Ectodermal cell (in vitro differentiated cells): ENCODE data around the gene NLRC5. TPM values are rescaled to one million over a fixed set of nuclear protein-coding genes. Genes with fewer than 3 reads are reported as not detected.

Source experiments
- H3K27ac ChIP-seq: 2 replicates; pipeline ENCODE4 v1.7.0; 2013; ENCODE audit warnings: mild to moderate bottlenecking, low read depth, low read length; ENCODE audit not compliant: insufficient read depth, poor library complexity, severe bottlenecking
- H3K27me3 ChIP-seq: 2 replicates; pipeline ENCODE4 v1.7.0; 2013; ENCODE audit warnings: mild to moderate bottlenecking, low read length; ENCODE audit not compliant: insufficient read depth, control insufficient read depth, poor library complexity, severe bottlenecking
- H3K36me3 ChIP-seq: one replicate; pipeline ENCODE4 v1.7.0; 2013; ENCODE audit warnings: low read length; ENCODE audit not compliant: control insufficient read depth, insufficient read depth
- H3K4me1 ChIP-seq: one replicate; pipeline ENCODE4 v1.7.0; 2013; ENCODE audit warnings: low read length; ENCODE audit not compliant: control insufficient read depth, insufficient read depth
- H3K4me3 ChIP-seq: 2 replicates; pipeline ENCODE4 v1.7.0; 2013; ENCODE audit warnings: low read depth, low read length, control low read depth; ENCODE audit not compliant: insufficient read depth
- H3K9me3 ChIP-seq: 2 replicates; pipeline ENCODE4 v1.7.0; 2013; ENCODE audit warnings: mild to moderate bottlenecking, low read length, moderate library complexity; ENCODE audit not compliant: control insufficient read depth
- WGBS, 2 experiments: methylation state at CpG; one replicate each; pipeline ENCODE4 v1.1.7; 2013; ENCODE audit warnings: missing lambda C conversion rate in 2 of 2; 5-methylcytosine and 5-hydroxymethylcytosine counted together
- polyA plus RNA-seq, 4 experiments: library from polyadenylated mRNA; stranded (reverse); fragments of 50-300 nt; gene quantifications; one replicate each; pipeline ENCODE4 v1.2.3, GENCODE V29; 2013

The NLRC5 gene, protein sequence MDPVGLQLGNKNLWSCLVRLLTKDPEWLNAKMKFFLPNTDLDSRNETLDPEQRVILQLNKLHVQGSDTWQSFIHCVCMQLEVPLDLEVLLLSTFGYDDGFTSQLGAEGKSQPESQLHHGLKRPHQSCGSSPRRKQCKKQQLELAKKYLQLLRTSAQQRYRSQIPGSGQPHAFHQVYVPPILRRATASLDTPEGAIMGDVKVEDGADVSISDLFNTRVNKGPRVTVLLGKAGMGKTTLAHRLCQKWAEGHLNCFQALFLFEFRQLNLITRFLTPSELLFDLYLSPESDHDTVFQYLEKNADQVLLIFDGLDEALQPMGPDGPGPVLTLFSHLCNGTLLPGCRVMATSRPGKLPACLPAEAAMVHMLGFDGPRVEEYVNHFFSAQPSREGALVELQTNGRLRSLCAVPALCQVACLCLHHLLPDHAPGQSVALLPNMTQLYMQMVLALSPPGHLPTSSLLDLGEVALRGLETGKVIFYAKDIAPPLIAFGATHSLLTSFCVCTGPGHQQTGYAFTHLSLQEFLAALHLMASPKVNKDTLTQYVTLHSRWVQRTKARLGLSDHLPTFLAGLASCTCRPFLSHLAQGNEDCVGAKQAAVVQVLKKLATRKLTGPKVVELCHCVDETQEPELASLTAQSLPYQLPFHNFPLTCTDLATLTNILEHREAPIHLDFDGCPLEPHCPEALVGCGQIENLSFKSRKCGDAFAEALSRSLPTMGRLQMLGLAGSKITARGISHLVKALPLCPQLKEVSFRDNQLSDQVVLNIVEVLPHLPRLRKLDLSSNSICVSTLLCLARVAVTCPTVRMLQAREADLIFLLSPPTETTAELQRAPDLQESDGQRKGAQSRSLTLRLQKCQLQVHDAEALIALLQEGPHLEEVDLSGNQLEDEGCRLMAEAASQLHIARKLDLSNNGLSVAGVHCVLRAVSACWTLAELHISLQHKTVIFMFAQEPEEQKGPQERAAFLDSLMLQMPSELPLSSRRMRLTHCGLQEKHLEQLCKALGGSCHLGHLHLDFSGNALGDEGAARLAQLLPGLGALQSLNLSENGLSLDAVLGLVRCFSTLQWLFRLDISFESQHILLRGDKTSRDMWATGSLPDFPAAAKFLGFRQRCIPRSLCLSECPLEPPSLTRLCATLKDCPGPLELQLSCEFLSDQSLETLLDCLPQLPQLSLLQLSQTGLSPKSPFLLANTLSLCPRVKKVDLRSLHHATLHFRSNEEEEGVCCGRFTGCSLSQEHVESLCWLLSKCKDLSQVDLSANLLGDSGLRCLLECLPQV (N-terminal part only)
- 1.2 TPM for polyA plus RNA-seq (2013, experiment 1 of 4)
- polyA plus RNA-seq (2013, experiment 2 of 4), result 0.21 TPM
- polyA plus RNA-seq (2013, experiment 3 of 4), result 0.11 TPM
- 0.24 TPM for polyA plus RNA-seq (2013, experiment 4 of 4)

DNA sequence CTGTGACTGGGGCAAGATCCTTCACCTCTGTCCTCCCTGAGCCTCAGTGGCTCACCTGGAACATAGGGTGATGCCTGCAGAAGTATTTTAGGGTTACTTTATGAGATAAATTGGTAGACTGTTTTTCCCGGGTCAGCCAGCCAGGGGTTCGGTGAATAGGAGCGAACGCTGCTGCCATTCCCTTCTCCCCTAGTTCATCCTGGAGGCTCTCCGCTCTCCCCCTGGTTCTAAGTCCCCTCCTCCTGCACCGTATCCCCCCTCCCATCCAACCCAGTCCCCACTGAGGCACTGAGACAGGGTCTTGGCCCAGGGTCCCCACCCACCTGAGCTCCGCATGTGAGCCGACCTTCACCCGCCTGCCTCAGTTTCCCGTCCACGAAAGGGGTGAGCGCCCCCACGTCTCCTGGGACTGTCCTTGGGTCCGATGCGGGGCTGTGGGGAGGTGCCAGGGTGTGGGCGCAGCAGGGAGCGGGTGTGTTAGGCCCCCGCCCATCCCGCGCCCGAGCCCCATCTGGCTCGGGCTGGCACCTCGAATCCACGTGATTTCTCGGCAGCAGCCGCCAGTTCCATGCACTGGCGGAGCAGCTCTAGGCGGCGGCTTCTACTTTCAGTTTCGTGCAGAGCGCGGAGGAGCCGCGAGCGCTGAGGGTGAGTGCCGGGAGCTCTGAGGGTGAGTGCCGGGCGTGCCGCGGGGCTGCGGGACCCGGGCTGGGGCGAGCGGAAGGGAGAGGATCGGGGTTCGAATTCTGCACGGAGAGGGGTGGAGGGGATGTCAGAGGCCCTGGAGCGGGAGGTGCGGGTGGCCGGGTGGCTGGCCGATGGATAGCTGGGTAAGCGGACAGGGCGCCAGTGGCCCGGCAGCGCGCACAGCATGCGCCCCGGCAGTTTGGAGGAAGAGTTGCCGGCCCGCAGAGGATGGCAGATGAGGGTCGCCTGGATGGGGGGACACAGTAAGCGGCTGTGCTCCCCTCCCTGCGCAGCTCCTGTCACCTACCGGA is at the start of gene NLRC5:
Gene NLRC5 (plus strand): TSS at position 610 of the 998 bp plus-strand sequence. CDS start 31,156 bp downstream, outside the sequence.
- 7 to 8% methylated on average over 64 of the region's 64 CpGs for WGBS, 2 experiments
- peak within 1 kb of the TSS; percentile 38 for H3K4me3 ChIP-seq
- no peaks in the 10 kb centered on the region for H3K4me1 ChIP-seq
- no peaks in the 10 kb centered on the region for H3K9me3 ChIP-seq
- H3K27me3 ChIP-seq, result peaks cover 40% of the 10 kb centered on the region
- no peaks in the 10 kb centered on the region for H3K36me3 ChIP-seq
- no peak within 1 kb of the TSS for H3K27ac ChIP-seq

DNA sequence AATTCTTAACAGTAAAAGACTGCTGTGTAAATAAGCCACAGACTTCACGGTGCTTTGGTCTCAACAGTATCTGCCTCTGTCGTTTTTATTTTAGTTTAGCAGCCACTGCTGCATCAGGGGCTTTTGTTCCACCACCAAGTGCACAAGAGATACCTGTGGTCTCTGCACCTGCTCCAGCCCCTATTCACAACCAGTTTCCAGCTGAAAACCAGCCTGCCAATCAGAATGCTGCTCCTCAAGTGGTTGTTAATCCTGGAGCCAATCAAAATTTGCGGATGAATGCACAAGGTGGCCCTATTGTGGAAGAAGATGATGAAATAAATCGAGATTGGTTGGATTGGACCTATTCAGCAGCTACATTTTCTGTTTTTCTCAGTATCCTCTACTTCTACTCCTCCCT is 49.6 kb upstream of the NLRC5 start:
- Histone ChIP-seq H3K4me1 (no peaks in the 10 kb centered on the region), H3K9me3 (no peaks in the 10 kb centered on the region), H3K27me3 (no peaks in the 10 kb centered on the region), H3K27ac (no peak overlapping the region), H3K4me3 (no peak overlapping the region), H3K36me3 (peaks cover 25% of the 10 kb centered on the region)
- WGBS, 2 experiments, result 93 to 96% methylated on average over 4 of the region's 4 CpGs

DNA sequence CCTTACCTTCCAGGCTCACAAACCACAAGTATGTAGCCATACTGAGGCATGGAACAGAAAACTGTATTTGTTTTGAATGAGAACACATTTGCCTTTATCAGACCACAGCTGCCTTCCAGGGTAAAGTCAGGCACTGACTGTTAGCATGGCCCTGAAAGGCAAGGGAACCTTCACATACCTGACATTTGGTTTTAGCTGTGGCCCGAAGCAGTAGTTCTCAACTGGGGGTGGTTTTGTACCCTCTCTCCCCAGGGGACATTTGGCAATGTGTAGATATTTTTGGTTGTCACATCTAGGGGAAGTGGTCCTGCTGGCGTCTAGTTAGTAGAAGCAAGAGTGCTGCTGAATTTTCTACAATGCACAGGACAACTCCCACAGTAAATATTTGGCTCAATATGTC is 48.3 kb upstream of the NLRC5 start:
- no peaks in the 10 kb centered on the region for H3K4me1 ChIP-seq
- H3K27me3 ChIP-seq, result no peaks in the 10 kb centered on the region
- H3K27ac ChIP-seq, result no peak overlapping the region
- no peaks in the 10 kb centered on the region for H3K9me3 ChIP-seq
- WGBS, 2 experiments, result 96 to 100% methylated on average over 2 of the region's 2 CpGs
- peaks cover 25% of the 10 kb centered on the region for H3K36me3 ChIP-seq
- no peak overlapping the region for H3K4me3 ChIP-seq

DNA sequence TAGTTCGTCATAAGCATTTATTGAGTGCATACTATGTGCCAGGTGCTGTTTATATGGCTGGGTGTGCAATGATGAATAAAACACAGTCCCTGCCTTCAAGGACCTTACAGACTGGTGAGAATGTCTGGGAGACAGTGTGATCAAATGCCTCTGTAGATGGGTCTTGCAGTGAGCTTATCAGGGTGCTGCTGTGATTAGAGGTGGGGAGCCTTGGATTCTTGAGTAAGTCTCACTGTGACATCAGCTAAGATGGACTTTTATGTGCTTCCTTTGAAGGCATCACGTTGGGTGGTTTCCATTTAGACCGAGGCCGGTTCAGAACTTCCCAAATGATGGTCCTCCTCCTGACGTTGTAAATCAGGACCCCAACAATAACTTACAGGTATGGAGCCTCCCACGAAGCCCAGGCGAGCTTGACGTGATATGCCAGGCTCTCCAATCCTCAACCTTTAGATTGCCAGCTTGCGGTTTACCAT is 47.5 kb upstream of the NLRC5 start:
- Histone ChIP-seq H3K4me3 (no peak overlapping the region), H3K4me1 (no peaks in the 10 kb centered on the region), H3K36me3 (peaks cover 25% of the 10 kb centered on the region), H3K27me3 (no peaks in the 10 kb centered on the region), H3K27ac (no peak overlapping the region), H3K9me3 (no peaks in the 10 kb centered on the region)
- WGBS, 2 experiments, result 84 to 85% methylated on average over 9 of the region's 9 CpGs

DNA sequence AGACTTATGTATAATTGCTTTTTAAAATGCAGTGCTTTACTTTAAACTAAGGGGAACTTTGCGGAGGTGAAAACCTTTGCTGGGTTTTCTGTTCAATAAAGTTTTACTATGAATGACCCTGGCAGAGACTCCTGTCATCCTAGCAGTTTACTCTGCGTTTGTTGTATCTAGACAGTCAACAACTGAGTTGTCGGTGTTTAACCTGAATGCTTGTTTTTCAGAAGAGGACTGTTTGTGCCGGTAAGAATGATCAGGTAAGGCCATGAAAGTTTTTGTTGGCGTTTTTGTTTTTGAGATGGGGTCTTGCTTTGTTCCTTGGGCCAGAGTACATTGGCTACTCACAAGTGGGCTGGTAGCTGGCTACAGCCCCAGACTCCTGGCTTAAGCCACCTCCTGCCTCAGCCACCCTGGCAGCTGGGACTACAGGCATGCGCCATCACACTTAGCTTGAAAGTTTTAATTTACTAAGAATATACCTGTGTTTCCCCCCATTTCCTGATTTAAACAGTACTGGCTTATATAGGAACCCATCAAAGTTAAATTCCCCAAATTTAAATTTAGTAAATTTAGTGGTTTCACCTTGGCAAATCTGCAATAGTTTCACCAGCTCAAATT is 45.5 kb upstream of the NLRC5 start:
- WGBS, 2 experiments, result 95% methylated on average over 6 of the region's 6 CpGs
- Histone ChIP-seq H3K4me1 (no peaks in the 10 kb centered on the region), H3K9me3 (no peaks in the 10 kb centered on the region), H3K27me3 (no peaks in the 10 kb centered on the region), H3K27ac (no peak overlapping the region), H3K36me3 (peaks cover 24% of the 10 kb centered on the region), H3K4me3 (no peak overlapping the region)

DNA sequence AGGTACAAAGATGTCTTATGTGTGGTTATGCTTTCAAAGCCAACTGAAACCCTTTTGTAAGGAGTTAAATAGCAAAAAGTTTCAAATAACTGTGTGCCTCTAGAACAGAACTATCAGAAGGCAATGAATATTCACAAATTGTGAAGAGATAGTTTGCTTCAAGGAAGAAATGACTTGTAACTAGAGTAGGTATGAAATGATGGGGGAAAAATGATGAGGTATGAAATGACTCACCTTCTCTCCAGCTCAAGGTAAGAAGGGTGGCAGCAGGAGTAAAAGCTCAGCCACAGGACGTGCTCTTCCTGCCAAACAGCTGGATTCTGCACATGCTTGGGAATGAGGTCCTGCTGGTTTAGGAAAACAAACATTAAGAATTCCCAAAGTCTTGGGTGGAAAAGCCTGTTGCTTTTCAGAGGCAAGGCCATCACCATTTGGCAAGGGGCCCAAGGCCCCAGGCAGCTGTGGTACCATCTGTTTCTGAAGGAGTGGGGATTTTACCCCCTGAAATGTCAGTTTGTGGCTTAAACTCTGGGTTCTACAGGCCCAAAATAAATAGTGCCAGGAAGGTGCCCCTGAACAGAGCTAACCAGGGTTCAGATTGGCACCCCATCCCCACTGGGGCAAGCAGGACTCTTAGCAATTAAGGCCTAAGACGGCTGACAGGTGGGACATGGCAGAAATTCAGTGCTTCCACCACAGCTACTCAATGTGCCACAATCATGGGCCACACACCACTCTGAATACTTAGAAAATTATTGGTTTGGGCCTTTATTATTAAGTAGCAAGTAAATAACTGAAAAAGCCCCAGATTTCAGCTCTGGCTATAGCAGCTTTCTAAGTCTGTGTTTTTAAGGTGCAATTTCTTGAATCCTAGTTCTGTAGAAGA is 44.2 kb upstream of the NLRC5 start:
- Histone ChIP-seq H3K4me3 (no peak overlapping the region), H3K36me3 (peaks cover 22% of the 10 kb centered on the region), H3K27ac (no peak overlapping the region), H3K27me3 (no peaks in the 10 kb centered on the region), H3K4me1 (no peaks in the 10 kb centered on the region), H3K9me3 (no peaks in the 10 kb centered on the region)
- WGBS, 2 experiments, result 82 to 94% methylated on average over 2 of the region's 2 CpGs

DNA sequence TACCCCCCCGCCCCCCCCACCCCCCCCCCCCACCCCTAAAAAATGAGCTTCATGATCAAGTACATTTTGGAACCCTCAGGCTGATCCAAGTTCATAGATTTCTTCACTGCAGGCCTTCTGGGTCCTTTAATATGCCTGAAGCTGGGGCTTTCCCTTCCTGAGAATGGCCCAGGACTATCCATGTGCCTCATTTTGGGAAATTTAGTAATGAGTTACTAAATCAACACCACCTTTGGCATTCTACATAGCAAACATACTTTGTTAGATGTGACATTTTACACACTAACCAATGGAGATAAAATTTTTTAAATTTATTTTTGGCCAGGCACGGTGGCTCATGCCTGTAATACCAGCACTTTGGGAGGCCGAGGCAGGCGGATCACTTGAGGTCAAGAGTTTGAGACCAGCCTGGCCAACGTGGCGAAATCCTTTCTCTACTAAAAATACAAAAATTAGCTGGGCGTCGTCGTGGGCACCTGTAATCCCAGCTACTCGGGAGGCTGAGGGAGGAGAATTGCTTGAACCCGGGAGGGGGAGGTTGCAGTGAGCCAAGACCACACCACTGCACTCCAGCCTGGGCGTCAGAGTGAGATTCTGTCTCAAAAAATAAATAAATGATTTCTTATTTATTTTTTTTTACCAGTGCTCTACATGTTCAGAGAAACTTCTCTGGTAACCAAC is 43.4 kb upstream of the NLRC5 start:
- 88 to 96% methylated on average over 10 of the region's 12 CpGs for WGBS, 2 experiments
- Histone ChIP-seq H3K4me3 (no peak overlapping the region), H3K9me3 (no peaks in the 10 kb centered on the region), H3K27me3 (no peaks in the 10 kb centered on the region), H3K27ac (no peak overlapping the region), H3K4me1 (no peaks in the 10 kb centered on the region), H3K36me3 (peaks cover 22% of the 10 kb centered on the region)
